Activated CD8-positive, alpha-beta memory T cell treated with anti-CD3 and anti-CD28 coated beads, Interleukin-2, amount 50 U/mL, for 1 hour (primary cell): Measurements from ENCODE around the gene NRARP.

ENCODE experiments used
- DNase-seq: peaks from one replicate; pipeline ENCODE4 v3.0.0-alpha.2; 2020; ENCODE audit errors: extremely low read depth

NRARP gene

DNA sequence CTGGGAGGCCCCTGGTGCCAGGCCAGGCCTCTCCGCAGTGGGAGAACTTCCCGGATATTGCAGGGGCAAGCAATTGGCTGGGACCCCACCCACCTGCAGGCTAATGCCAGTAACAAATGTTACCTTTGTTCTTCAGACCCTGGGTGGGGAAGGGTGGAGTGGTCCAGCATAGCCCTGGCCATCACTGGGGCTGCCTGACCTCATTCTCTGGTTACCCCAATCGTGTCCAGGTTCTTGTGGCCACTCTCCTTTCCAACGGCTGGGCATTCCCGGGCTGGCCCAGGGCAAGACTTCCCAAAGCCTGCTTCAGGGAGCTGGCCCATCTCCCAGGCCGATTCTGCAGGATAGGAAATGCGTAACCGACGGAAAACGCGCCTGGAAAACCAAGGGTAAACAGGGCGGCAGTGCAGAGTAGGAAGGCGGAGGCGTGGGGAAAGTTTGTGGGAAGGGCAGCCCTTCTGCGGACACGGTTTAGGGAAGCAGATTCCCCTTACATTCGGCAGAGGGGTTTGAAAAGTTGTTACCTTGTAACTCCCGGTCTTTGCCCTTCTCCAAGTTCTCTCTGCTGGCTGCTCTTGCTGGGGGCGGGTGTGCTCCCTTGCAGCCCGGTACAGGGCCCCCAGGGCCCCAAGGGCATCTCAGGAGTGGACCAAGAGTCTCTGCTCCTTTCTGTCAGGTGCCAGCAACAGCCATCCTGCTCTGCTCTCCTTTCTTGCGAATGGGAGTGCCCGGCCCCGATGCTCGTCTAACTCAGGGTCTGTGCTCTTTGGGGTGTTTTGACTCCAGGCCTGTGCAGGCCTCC is 3.5 kb downstream of the NRARP start:
- no peak for DNase-seq

DNA sequence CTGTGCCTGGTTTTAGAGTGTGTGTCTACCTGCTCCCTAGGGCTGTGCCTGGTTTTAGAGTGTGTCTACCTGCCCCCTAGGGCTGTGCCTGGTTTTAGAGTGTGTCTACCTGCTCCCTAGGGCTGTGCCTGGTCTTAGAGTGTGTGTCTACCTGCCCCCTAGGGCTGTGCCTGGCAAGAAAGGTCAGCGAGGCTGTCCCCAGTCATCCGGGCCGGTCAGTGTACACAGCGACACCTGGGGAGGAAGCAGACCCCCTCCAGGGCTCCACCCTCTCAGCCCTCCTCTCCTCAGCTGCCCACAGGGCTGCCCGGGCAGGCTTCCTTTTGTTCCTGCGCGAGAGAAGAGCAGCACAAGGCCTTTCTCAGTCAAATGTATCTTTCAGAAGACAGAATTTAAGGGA is 4.1 kb downstream of the NRARP start:
- DNase-seq: no peak

DNA sequence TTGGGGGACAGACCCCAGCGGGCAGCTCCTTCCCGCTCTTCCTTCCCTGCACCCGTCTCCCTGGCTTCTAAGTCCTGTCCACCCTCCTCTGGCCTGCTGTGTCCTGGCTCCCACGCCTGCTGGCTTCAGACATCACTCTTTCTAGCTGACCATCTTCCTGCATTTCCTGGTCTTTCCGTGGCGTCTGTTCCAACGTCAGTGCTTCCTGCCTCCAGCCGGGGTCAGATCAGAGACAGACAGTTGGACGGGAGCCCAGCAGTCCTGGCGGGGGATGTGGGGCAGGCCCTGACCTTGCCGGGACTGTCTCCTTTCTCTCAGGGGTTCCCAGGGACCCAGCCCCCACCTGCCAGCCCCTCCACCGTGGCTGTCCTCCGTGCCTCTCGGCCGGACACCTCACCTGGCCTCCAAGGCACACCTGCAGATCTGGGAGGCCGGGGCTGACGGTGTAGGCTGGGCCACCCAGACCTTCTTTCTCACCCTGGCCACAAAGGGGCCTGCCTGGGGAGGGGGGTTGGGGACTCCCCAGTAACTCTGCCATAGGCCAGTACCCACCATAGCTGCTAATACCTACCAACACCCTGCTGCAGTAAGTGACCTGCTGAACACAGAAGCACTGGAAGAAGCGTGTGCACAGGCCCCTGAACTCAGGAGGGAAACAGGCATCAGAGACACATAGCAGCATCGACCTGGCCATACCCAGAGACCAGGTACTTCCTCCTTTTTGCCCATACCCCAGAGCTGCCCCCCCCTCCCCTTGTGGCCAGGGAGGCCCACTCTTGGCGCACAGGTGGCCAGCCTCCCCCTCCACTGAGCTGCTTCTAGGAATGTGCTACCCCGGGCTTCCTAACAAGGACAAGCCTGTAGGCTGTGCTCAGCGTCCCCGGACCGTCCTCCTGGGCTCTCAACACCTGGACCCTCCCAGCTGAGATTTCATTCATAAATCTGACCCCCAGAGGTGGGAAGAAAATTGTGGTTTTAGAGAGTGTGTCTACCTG is 5.1 kb downstream of the NRARP start:
- DNase-seq: no peak

DNA sequence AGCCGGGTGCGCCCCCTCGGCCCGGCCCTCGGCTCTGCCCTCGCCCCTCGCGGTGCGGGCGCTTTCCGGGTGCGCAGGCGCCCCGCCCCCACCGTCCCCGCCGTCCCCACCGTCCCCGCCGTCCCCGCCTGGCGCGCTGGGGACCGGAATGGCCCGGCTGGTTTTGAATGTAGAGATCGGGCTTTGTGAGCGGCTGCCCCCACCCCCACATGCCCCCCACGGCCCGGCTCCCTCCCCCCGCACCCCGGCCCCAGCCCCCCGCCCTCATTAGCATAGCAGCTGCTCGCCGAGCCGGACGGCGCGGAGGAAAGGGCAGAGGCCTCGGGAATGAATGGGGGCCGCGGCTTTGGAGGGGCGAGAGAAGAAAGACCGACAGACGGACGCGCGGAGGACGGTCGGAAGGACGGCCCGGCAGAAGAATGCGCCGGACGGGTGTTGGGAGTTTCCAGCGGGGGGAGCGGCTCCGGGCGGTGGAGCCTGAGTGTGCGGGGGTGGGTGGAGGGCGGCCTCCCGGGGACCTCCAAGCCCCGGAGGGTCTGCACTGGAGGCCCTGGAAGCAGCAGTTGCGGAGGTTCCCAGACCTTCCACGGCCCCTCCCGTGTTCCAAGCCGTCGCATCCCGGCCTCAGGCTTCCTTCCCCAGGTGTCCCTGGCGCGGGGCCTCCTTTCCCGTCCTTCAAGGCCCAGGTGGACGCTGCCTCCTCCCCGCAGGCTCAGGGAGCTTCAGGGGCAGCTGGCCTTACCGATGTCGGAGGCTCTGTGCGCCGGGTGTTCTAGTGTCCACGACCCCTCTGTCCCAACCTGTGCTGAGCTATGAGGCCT is 6.0 kb downstream of the NRARP start:
- DNase-seq: no peak

DNA sequence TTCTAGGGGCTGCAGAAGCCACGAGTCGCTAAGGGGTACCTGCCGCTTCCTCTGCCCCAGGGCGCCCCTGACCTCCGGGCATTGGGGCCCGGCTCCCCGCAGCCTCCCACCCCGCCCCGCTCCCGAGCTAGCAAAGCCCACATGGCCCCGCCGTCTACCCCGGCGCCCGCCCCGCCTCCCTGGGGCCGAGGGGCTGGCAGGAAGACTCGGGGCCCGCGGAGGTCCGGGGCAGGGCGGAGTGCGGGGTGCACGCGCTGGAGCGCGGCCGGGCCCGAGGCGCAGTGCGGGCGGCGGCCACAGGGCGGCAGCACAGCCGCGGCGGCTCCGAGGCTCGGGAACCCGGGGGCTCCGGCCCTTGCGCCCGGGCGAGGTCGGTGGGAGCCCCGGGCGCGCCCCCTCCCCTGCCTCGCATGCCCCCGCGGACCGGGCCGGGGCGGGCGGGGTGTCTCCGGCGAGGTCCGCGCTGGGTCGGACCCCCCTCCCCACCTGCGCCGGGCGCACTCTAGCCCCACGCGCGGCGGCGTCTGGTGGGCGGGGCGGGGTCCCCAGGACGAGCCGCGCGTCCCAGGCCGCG is 6.7 kb downstream of the NRARP start:
- DNase-seq: no peak

DNA sequence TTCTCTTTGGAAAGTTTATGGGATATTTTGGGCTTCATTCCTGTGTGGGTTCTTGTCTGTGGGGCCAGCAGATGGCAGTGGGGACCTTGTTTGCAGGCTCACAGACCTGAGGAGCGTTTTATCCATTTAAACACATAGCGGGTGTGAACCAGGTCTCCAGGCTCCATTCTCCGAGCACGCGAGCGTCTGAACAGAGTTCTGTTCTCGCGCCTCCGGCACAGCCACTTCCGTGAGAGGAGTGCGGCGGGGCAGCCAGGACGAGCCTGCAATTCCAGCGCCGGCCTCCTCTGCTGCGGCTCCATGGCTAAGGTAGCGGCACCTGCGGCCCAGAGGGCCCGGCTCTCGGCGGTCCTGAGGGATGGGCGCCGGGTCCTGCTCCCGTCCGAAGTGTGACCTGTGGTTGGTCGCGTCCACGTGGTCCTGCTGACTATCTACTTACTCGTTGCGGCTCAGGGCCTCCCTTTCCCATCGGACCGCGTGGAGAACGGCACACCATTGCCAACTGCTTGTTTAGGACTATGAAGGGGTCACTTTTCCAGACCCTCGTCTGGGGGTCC is 7.3 kb downstream of the NRARP start:
- DNase-seq: no peak

DNA sequence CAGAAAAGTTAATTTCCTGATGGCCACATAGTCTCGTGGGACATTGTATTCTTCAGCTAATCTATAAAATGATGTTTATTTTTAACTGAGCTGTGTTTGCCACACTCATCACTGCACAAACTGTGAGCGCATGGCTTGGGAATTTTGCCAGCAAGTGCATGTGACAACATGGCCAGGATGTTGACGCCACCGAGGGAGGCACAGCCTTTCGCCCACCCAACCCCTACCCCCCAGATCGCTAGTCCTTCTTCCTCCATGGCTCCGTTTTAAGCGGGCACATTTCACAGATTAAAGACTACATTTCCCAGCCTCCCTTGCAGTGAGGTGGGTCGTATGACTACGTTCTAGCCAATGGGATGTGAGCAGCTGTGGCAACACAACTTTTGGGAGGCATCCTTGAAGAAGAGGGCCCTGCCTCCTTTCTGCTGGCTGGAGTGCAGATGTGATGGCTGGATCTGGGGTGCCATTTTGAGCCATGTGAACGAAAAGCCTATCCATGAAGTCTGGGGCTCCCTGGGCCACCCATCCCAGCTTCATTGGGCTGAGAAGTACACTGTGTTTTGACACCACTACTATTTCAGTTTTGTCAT is 7.9 kb downstream of the NRARP start:
- no peak for DNase-seq

DNA sequence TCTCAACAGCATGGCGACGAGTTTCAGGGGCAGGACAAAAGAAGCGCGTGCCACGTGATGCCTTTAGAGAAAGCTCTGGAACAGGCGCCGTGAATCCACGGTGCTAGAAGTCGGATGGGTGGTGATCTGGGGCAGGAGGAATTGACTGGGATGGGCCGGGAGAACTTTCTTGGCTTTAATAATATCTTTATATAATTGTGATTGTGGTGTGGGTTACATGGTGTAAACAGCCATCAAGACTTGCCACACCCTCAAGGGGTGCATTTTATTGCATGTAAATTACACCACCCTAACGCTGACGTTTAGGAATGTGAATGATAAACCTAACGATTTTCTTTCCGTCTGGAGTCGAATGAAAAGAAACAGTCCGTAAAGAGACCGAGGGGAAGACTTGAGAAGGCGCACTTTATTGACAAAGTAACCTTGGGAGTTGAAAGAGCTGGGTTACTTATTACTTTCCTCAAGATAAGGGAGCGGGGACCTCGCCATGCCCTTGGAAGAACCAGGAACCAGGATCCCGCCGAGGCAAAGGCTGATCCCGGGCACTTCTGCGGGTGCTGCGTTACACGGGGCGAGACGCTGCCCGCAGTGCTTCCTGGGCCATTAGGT is 8.5 kb downstream of the NRARP start:
- DNase-seq: no peak

DNA sequence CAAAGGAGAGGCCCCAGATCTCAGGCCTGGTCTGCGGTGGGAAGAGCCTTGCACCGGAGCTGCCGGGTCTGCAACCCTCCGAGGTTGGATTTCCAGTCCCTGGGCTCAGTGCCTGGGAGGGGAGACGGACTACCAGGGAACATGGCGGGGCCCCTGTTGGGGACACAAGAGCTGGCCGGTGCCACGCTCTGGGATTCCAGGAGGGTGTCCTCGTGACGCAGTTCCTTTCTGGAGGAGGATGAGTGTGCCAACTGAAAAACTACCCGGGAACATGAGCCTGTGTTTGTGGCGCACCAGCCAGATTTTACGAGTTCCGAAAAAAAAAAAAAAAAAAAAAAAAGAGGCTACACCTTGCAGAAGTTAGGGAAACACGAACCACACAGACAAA is 9.0 kb downstream of the NRARP start:
- DNase-seq: no peak

DNA sequence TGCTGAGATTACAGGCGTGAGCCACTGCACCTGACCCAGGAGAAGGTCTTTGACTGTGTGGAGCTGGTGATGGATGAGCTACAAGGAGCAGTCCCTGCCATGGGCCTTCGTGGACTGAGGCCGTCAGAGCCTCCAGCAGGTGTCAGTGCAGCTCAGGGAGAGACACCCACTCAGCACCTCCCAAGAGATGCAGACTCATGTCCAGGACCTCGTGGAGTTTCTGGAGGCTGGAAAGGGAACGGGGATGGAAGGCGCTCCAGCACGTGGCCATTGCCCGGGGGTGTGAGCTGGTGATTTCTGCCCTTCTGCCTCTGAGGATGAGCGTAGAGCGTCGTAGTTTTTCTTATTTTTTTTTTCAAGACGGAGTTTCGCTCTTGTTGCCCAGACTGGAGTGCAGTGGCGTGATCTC is 15.1 kb downstream of the NRARP start:
- no peak for DNase-seq

DNA sequence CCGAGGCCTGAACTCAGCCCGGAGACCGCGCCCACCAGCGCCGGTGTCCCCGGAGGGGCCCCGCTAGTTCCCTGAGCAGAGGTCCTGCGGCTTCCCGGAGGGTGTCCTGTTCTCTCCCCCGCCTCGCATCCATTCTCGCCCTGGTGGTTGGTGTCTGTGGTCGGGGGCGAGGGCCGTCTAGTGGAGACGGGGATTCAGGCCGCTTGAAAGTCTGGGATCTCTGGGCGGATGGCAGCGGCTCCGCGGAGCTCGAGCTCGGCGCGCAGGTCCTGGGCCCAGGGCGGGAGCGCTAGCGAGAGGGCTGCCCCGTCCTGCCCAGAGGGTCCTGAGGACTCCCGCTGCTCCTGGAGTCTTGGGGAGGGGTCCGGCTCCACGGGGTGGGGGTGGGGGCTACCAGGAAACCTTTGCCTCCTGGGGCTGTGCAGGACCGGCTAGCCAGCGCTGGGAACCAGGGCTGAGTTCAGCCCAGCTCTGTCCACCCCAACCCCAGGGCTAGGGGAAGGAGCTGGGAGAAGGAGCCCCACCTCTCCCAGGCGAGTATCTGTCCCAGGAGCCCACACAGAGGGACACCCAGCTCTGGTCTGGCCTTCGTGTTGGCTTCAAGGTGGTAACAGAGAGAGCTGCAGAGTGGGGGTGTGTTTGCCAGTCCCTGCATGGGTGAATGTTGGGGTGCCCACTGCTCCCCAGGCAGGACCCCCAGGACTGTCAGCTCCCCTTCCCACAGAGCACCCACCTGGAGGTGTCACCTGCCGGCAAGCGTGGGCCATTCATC is 20.5 kb downstream of the NRARP start:
- no peak for DNase-seq

DNA sequence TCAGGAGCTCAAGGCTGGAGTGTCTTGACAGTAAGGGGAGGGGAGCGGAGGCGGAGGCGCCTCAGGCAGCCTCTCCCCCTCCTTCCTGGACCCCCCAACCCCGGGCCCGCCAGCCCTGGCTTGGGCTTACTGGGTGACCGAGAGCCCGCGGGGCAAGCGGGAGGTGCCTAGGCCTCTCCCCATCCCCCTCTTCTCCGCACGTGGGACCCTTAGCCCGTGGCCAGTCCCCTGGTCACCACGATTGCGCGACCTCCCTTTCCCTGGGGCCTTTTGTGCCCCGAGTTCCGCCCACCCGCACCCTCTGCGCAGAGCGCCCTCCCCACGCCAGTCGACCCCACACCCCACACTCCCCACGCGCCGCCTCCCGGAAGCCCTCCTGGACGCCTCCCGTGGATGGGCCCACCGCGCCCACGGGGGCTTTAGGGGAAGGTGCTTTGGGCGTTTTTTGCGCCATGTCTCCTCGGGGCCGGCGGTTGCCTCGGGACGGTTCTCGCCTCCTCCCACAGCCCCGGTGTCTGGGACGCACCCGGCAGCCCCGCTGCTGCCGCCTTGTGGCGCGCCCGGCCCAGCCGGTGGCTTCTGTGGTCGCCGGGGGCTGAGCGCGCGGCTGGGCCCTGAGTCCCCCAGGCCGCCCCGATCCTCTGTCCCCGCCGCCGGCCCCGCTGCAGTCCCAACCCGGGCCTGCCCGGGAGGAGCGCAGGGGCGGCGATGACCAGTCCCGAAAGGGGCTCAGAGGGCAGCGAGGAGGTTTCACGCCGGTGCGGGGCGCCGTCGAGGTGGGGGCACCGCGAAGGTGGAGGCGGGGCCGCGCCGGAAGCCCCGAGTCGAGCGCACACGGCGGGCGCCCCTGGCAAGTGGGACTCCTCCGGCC is 21.4 kb downstream of the NRARP start:
- no peak for DNase-seq

DNA sequence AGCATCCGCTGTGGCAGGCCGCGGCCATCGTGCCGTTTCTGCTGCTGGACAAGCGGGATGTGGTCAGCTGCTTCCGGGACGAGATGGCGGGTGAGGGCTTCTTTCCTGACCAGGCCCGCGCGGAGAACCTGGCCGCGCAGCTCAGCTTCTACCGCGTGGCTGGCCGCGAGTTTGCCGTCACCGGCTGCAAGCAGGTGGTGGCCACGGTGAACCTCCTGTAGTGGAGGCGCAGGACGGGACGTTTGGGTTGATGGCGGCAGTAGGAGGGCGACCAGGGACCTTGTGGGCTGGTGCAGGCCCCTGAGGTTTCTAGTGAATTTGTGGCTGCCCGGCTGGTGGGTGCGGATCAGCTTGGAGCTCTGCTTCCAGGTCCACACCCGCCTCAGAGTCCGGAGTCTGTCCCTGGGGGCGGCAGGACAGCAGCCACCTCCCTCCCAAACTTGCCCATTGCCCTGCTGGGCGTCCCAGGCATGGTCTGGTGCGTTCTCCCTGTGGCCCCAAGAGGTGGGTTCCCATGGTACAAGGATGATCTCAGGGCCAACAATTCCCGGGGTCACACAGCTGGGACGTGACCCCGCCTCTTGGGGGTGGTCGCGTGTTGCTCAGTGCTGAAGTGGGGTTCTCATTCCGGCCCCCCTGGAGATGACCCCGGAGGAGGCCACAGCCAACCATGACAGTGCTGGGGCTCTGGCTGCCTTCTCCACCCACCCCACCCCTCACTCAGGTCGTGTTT is 22.2 kb downstream of the NRARP start:
- DNase-seq: no peak

DNA sequence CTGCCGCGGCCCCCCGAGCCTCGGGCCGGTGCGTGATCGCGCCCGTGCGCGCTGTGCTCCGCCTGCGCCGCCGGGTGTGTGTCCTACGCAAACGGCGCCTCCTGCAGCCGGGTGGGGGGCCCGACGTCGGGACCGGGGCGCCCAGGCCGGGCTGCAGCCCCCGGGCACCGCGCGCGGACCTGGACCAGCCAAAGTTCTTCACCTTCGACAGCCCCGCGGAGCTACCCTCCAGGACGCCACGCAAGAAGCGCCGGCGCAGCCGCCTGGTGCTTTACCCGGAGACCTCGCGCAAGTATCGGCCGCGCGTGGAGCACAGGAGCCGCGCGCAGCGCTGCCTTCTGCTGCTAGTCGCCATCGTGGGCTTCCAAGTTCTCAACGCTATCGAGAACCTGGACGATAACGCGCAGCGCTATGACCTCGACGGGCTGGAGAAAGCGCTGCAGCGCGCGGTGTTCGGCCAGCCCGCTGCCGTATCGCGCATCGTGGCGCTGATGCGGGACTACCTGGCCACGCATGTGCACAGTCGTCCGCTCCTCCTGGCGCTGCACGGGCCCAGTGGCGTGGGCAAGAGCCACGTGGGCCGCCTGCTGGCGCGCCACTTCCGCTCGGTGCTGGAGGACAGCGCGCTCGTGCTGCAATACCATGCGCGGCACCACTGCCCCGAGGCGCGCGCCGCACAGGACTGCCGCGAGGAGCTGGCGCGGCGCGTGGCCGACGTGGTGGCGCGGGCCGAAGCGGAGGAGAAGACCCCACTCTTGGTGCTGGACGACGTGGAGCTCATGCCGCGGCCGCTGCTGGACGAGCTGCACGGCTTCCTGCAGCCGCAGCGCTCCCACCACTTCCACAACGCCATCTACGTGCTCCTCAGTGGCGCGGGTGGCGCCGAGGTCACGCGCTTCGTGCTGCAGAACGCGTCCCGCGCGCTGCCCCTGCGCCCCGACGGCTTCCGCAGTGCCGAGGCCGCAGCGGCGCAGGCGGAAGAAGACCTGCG is 23.1 kb downstream of the NRARP start:
- no peak for DNase-seq

DNA sequence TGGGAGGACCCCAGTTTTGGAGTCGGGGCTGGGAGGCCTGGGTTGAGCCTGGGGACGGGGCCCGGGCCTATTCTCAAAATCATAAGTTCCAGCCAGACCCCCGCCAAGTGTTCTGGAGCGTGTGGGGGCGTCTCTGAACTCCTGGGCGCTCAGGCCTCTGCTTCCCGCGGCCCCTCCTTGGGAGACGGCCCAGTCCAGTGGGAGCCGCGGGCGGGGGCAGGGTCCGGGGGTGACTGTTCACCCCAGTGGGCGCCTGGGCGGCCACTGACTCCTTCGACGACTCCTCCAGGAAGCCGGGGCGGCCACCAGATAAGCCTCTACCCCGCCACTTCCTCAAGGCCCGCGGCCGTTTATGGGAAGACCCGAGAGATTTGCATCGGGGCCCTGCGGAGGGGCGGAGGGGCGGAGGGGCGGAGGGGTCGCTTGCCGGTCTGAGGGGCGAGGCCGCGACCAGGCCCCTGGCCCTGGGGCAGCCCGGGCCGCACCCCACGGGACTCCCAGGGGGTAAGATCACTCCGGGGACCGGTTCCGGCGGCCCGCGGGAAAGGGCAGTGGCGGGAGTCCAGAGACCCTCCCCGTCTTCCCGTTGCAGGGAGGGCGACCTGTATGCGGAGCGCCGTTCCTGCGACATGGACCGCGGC is 23.9 kb downstream of the NRARP start:
- DNase-seq: no peak

DNA sequence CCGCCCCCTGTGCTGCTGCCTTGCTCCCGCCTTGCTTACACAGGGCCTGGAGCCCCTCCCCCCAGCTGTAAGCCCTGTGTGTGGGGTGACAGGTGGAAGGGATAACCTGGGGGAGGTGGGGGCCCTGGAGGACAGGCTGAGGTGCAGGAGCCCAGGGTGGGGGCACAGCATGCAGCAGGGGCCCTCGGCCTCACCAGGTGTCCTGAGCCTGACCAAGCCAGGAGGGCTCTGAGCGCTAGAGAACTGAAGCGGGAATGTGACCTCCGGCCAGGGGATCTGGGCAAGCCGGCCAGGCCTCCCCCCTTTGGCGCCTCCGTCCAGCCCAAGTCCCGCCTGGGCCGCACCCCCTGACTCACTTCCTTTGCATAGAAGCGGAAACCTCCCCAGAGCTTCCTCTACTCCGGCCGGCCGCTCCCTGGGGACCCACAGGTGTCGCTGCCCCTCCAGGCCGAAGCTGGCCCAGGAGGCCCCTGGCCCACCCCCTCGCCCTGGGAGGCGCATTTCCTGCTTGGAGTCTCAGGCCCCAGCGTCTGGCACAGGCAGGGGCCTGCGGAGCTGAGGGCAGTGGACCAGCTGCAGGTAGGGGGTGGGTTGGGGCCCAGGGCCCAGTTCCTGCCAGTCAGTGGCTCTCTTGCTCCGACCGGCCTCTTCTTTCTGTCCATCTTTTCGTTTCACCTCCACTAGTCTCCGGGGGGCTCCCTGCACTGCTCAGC is 24.6 kb downstream of the NRARP start, which contains the start of gene TOR4A:
TOR4A (plus strand) TSS at position 398 of the 713 bp plus-strand sequence. CDS start 964 bp downstream, outside the sequence.
- no peak for DNase-seq
